ENCODE measurements around the gene CCL14. TPM values are rescaled to one million over a fixed set of nuclear protein-coding genes. Genes with fewer than 3 reads are reported as not detected.

Gene CCL14
- total and polyA plus RNA-seq, 2 of the 13 experiments (the other 11 are each of a cell fraction or from before 2014, with no cell fraction given): 1.1 to 1.7 TPM

DNA sequence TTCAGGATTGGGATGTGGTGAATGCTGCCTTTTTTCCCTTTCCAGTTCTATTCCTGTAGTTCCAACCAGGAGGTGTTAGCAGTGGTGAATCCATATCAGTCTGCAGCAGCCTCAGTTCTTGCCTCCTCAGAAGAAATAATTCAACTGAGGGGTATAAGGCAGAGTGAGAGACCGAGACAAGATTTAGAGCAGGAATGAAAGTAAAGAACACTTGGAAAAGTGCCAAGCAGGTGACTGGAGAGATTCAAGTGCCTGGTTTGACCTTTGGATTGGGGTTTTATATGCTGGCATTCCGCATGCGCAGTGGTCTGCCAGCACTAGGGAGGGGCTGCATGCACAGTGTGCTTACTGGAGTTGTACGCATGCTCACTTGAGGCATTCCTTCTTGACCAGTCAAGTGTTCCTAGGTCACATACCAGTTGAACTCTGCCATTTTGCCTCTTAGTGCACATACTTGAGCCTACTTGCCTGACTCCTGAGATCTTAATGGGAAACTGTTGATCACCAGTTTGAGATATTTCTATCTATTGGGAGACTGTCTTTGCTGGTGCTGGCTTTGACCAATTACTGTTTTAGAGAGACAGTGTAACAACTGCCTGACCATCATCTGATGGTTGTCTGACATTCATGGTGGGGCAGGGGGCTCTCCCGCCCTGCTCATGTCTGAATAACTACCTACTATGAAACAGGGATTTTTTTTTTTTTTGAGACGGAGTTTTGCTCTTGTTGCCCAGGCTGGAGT lies 15.5 kb upstream of the CCL14 start (continued):
- no peak for TF ChIP-seq NRL (CRISPR knock-in tag; IDR thresholded peaks at IDR 0.05; ENCODE audit: borderline replicate concordance)
- no peak for TF ChIP-seq IRX3 (CRISPR knock-in tag; IDR thresholded peaks at IDR 0.05; ENCODE audit: borderline replicate concordance, low read depth)
- TF ChIP-seq TARDBP (CRISPR knock-in tag; IDR thresholded peaks at IDR 0.05): 0 out of 2 replicates have a peak, but pooled peaks have one; percentile 25
- TF ChIP-seq NFE2L2 (IDR thresholded peaks at IDR 0.05; ENCODE audit: low read length): no peak
- no peak for TF ChIP-seq NFE2 (CRISPR knock-in tag; IDR thresholded peaks at IDR 0.05)
- TF ChIP-seq ZNF615 (CRISPR knock-in tag; IDR thresholded peaks at IDR 0.05; ENCODE audit: borderline replicate concordance): no peak
- TF ChIP-seq ZHX1 (CRISPR knock-in tag; IDR thresholded peaks at IDR 0.05; ENCODE audit: low read depth): no peak
- no peak for TF ChIP-seq TMF1 (CRISPR knock-in tag; IDR thresholded peaks at IDR 0.05; ENCODE audit: low read depth)
- TF ChIP-seq, protein P1, sequence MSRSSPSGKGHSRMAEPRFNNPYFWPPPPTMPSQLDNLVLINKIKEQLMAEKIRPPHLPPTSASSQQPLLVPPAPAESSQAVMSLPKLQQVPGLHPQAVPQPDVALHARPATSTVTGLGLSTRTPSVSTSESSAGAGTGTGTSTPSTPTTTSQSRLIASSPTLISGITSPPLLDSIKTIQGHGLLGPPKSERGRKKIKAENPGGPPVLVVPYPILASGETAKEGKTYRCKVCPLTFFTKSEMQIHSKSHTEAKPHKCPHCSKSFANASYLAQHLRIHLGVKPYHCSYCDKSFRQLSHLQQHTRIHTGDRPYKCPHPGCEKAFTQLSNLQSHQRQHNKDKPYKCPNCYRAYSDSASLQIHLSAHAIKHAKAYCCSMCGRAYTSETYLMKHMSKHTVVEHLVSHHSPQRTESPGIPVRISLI (CRISPR knock-in tag; IDR thresholded peaks at IDR 0.05; ENCODE audit: borderline replicate concordance): peak; percentile 30; the same call in 1 of the 2 replicates
- no peak for TF ChIP-seq ZNF607 (CRISPR knock-in tag; IDR thresholded peaks at IDR 0.05; ENCODE audit: borderline replicate concordance)
- TF ChIP-seq EEA1 (CRISPR knock-in tag; IDR thresholded peaks at IDR 0.05; ENCODE audit: borderline replicate concordance): 0 out of 2 replicates have a peak, but pooled peaks have one; percentile 41
- TF ChIP-seq CREBL2 (CRISPR knock-in tag; IDR thresholded peaks at IDR 0.05; ENCODE audit: borderline replicate concordance): no peak
- TF ChIP-seq PITX1 (CRISPR knock-in tag; IDR thresholded peaks at IDR 0.05): no peak
- no peak for TF ChIP-seq ZSCAN29 (CRISPR knock-in tag; conservative IDR thresholded peaks at IDR 0.05)
- TF ChIP-seq ZNF547 (CRISPR knock-in tag; IDR thresholded peaks at IDR 0.05): no peak
- no peak for TF ChIP-seq ZKSCAN5 (CRISPR knock-in tag; IDR thresholded peaks at IDR 0.05)
- TF ChIP-seq RCOR2 (CRISPR knock-in tag; IDR thresholded peaks at IDR 0.05): no peak
- TF ChIP-seq, protein P2, sequence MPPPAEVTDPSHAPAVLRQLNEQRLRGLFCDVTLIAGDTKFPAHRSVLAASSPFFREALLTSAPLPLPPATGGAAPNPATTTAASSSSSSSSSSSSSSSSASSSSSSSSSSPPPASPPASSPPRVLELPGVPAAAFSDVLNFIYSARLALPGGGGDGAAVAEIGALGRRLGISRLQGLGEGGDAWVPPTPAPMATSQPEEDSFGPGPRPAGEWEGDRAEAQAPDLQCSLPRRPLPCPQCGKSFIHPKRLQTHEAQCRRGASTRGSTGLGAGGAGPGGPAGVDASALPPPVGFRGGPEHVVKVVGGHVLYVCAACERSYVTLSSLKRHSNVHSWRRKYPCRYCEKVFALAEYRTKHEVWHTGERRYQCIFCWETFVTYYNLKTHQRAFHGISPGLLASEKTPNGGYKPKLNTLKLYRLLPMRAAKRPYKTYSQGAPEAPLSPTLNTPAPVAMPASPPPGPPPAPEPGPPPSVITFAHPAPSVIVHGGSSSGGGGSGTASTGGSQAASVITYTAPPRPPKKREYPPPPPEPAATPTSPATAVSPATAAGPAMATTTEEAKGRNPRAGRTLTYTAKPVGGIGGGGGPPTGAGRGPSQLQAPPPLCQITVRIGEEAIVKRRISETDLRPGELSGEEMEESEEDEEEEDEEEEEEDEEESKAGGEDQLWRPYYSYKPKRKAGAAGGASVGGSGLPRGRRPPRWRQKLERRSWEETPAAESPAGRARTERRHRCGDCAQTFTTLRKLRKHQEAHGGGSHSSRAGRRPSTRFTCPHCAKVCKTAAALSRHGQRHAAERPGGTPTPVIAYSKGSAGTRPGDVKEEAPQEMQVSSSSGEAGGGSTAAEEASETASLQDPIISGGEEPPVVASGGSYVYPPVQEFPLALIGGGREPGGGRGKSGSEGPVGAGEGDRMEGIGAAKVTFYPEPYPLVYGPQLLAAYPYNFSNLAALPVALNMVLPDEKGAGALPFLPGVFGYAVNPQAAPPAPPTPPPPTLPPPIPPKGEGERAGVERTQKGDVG (CRISPR knock-in tag; IDR thresholded peaks at IDR 0.05; ENCODE audit: borderline replicate concordance): no peak
- TF ChIP-seq REXO4 (CRISPR knock-in tag; IDR thresholded peaks at IDR 0.05; ENCODE audit: borderline replicate concordance): no peak
- TF ChIP-seq, protein P3, sequence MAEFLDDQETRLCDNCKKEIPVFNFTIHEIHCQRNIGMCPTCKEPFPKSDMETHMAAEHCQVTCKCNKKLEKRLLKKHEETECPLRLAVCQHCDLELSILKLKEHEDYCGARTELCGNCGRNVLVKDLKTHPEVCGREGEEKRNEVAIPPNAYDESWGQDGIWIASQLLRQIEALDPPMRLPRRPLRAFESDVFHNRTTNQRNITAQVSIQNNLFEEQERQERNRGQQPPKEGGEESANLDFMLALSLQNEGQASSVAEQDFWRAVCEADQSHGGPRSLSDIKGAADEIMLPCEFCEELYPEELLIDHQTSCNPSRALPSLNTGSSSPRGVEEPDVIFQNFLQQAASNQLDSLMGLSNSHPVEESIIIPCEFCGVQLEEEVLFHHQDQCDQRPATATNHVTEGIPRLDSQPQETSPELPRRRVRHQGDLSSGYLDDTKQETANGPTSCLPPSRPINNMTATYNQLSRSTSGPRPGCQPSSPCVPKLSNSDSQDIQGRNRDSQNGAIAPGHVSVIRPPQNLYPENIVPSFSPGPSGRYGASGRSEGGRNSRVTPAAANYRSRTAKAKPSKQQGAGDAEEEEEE (CRISPR knock-in tag; IDR thresholded peaks at IDR 0.05; ENCODE audit: borderline replicate concordance): no peak
